Measurements from ENCODE around the gene EIF4G1.

DNA sequence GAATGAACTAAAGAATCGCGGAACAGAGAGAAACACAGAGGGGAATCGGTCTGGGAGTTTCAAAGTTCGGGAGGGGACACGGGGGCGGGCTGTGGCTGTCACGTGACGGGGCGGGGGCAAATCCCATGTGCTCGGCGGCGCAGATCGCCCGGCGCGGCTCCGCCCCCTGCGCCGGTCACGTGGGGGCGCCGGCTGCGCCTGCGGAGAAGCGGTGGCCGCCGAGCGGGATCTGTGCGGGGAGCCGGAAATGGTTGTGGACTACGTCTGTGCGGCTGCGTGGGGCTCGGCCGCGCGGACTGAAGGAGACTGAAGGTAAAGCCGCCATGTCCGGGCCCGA, at the start of gene EIF4G1:
- TF ChIP-seq, protein P1, sequence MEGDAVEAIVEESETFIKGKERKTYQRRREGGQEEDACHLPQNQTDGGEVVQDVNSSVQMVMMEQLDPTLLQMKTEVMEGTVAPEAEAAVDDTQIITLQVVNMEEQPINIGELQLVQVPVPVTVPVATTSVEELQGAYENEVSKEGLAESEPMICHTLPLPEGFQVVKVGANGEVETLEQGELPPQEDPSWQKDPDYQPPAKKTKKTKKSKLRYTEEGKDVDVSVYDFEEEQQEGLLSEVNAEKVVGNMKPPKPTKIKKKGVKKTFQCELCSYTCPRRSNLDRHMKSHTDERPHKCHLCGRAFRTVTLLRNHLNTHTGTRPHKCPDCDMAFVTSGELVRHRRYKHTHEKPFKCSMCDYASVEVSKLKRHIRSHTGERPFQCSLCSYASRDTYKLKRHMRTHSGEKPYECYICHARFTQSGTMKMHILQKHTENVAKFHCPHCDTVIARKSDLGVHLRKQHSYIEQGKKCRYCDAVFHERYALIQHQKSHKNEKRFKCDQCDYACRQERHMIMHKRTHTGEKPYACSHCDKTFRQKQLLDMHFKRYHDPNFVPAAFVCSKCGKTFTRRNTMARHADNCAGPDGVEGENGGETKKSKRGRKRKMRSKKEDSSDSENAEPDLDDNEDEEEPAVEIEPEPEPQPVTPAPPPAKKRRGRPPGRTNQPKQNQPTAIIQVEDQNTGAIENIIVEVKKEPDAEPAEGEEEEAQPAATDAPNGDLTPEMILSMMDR (IDR thresholded peaks at IDR 0.05; ENCODE audit: low read length) = no peak
- TF ChIP-seq EZH2 (IDR thresholded peaks at IDR 0.05; ENCODE audit: borderline replicate concordance, low read length) = no peak

Data from OCI-LY1 (cell line).